GM10248 (cell line): ENCODE data around the gene GSC.

Experiments
- CTCF ChIA-PET: fragments of 300-600 bp; sonication (Branson Sonifier 250); formaldehyde crosslinking; extraction: SDS; loops from one replicate; lab custom pipeline; 2021; ENCODE audit warnings: antibody characterized with exemption; lab: Yijun Ruan, JAX
- POLR2A ChIA-PET: fragments of 350-650 bp; sonication (Branson Sonifier 250); formaldehyde crosslinking; extraction: SDS; loops from one replicate; lab custom pipeline; 2020; ENCODE audit warnings: antibody characterized with exemption; lab: Yijun Ruan, JAX
- DNase-seq: peaks from one replicate; pipeline ENCODE4 v3.0.0; 2012; ENCODE audit errors: extremely low spot score
- TF ChIP-seq, protein P1 (sequence below): IDR thresholded peaks from 2 replicates; pipeline ENCODE4 v1.5.1; 2012; ENCODE audit warnings: mild to moderate bottlenecking, low read depth; ENCODE audit errors: extremely low read depth, missing control alignments, control extremely low read depth

GSC gene

GRCh38 chr14:94775871-94776210, 5.9 kb upstream of the GSC start:
- TF ChIP-seq, protein P1, sequence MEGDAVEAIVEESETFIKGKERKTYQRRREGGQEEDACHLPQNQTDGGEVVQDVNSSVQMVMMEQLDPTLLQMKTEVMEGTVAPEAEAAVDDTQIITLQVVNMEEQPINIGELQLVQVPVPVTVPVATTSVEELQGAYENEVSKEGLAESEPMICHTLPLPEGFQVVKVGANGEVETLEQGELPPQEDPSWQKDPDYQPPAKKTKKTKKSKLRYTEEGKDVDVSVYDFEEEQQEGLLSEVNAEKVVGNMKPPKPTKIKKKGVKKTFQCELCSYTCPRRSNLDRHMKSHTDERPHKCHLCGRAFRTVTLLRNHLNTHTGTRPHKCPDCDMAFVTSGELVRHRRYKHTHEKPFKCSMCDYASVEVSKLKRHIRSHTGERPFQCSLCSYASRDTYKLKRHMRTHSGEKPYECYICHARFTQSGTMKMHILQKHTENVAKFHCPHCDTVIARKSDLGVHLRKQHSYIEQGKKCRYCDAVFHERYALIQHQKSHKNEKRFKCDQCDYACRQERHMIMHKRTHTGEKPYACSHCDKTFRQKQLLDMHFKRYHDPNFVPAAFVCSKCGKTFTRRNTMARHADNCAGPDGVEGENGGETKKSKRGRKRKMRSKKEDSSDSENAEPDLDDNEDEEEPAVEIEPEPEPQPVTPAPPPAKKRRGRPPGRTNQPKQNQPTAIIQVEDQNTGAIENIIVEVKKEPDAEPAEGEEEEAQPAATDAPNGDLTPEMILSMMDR: no peak
- DNase-seq: no peak
- ChIA-PET POLR2A (no interaction called here), CTCF (interaction anchor here (1.3 kb wide), 1 partner anchor 13 kb away, joined by 4 read pairs; no protein-coding TSS in a partner anchor)

- ChIA-PET CTCF (interaction anchor here (1.3 kb wide), 1 partner anchor 12 kb away, joined by 4 read pairs; no protein-coding TSS in a partner anchor), POLR2A (no interaction called here)
- TF ChIP-seq, protein P1: no peak
- DNase-seq: no peak
These were observed 5.4 kb upstream of the GSC start for GRCh38 chr14:94775091-94775870.

DNA sequence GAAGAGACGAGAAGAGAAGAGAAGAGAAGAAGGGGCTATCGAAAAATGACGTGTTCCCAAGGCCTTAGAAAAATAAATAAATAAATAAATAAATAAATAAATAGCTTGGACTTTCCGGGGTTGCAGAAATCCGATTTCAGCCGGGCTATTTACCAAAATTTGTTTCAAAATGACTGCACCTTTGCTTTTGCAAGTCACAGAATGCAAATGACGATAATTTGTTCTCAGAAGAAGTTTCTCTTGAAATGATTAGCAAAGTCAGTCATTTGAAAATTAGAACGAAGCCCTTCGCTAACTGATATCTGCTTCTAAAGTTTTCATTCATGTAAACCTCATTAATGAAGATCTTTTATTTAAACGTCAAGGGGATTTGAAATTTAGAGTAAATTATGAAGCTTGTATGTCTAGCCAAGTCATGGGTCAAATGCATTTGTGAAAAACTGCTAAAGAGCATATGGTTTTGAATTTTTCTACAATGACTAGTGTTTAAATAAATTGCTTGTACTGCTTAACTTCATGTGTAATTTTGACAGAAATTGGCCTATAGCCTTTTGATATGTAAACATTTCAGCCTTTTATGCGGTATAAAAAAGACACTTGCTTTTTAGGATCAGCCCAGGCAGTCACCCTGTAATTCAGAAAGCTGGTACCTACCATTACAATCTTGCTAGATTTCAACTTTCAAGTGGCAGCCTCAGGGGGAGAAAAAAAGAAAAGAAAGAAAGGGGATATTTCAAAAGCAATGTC, 4.6 kb upstream of the GSC start:
- CTCF ChIA-PET: no interaction called here

DNA sequence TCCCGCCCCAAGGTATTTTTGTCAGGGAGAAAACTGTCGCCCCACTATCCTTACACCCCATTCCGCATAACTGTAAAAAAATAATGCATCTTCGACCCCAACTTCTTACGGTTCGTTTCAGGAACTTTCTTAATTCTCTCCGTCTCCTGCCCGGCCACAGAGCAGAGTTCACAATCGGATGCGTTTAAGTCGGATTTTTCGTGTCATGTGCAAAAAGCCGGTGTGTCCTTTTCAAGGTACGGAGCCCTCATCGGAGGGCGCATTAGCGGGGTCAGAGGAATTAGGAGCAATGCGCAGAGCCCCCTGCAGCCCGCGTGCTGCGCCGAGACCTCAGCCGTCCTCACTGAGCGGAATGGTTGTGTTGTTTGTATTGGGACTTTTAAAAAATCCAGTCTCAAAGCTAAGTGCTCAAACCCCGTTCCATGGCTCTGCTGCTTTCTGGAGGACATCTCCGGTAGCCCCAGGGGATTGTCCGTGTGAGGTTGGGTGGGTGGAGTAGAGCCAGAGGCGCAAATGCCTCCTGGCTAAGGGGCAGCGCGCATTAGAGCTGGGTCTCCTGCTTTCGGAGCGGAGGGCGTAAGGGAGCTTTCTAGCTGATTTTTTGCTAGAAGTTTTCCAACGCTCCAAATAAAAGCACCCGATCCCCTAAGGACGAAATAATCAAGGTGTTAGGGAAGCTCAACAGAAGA, 3.9 kb upstream of the GSC start:
- ChIA-PET POLR2A (no interaction called here), CTCF (no interaction called here)
- DNase-seq: no peak
- TF ChIP-seq, protein P1: no peak

More for the DNA sequence above, 4.6 kb upstream of the GSC start:
- POLR2A ChIA-PET: no interaction called here
- no peak for DNase-seq
- TF ChIP-seq, protein P1: no peak

GRCh38 chr14:94773061-94773648, 3.2 kb upstream of the GSC start:
- POLR2A ChIA-PET: no interaction called here
- no peak for DNase-seq
- CTCF ChIA-PET: no interaction called here

More at GRCh38 chr14:94773061-94773648, 3.2 kb upstream of the GSC start:
- TF ChIP-seq, protein P1: no peak
